HepG2 (cell line): ENCODE measurements around the gene CCNT2. TPM values are rescaled to one million over a fixed set of nuclear protein-coding genes. Genes with fewer than 3 reads are reported as not detected.

ENCODE experiments used
- HDAC1 ChIP-seq: sonication (generic); formaldehyde crosslinking; IDR thresholded peaks from 2 replicates; pipeline ENCODE4 v1.5.1; 2020; ENCODE audit warnings: mild to moderate bottlenecking, missing genetic modification reagents
- KDM4B ChIP-seq: sonication (generic); formaldehyde crosslinking; IDR thresholded peaks from 2 replicates; pipeline ENCODE4 v1.4.0; 2020; ENCODE audit warnings: missing genetic modification reagents
- MXD3 ChIP-seq: IDR thresholded peaks from 2 replicates; pipeline ENCODE4 v1.6.1; 2016; ENCODE audit warnings: mild to moderate bottlenecking, missing biosample characterization, missing genetic modification reagents
- PBX2 ChIP-seq: IDR thresholded peaks from 2 replicates; pipeline ENCODE4 v1.6.1; 2016; ENCODE audit warnings: control low read depth
- REXO4 ChIP-seq: sonication (generic); formaldehyde crosslinking; IDR thresholded peaks from 2 replicates; pipeline ENCODE4 v1.8.0; 2022; ENCODE audit warnings: missing genetic modification reagents, mild to moderate bottlenecking, borderline replicate concordance
- RFX3 ChIP-seq: IDR thresholded peaks from 2 replicates; pipeline ENCODE4 v1.6.1; 2016; ENCODE audit warnings: missing biosample characterization, missing genetic modification reagents
- SMAD9 ChIP-seq: sonication (generic); formaldehyde crosslinking; IDR thresholded peaks from 2 replicates; pipeline ENCODE4 v1.5.1; 2020; ENCODE audit warnings: mild to moderate bottlenecking, missing genetic modification reagents
- TP53 ChIP-seq: sonication (generic); formaldehyde crosslinking; conservative IDR thresholded peaks from 2 replicates; pipeline ENCODE4 v1.4.0; 2020; ENCODE audit warnings: missing genetic modification reagents
- XRCC5 ChIP-seq: fragments of 200-400 bp; formaldehyde crosslinking; optimal IDR thresholded peaks from 2 replicates; pipeline ENCODE3; 2017; ENCODE audit warnings: mild to moderate bottlenecking, low read length
- ZBED4 ChIP-seq: sonication (generic); formaldehyde crosslinking; IDR thresholded peaks from 2 replicates; pipeline ENCODE4 v1.4.0; 2020; ENCODE audit warnings: missing genetic modification reagents, borderline replicate concordance
- ZNF10 ChIP-seq: sonication (generic); formaldehyde crosslinking; IDR thresholded peaks from 2 replicates; pipeline ENCODE4 v1.4.0; 2020; ENCODE audit warnings: mild to moderate bottlenecking, low read depth, missing genetic modification reagents, borderline replicate concordance
- ZNF180 ChIP-seq: sonication (generic); formaldehyde crosslinking; IDR thresholded peaks from 2 replicates; pipeline ENCODE4 v1.4.0; 2020; ENCODE audit warnings: low read depth, missing genetic modification reagents, borderline replicate concordance
- ZNF446 ChIP-seq: sonication (generic); formaldehyde crosslinking; IDR thresholded peaks from 2 replicates; pipeline ENCODE4 v1.5.0; 2020; ENCODE audit warnings: mild to moderate bottlenecking, missing genetic modification reagents
- ZNF460 ChIP-seq: sonication (generic); formaldehyde crosslinking; IDR thresholded peaks from 2 replicates; pipeline ENCODE4 v1.5.1; 2020; ENCODE audit warnings: missing genetic modification reagents, mild to moderate bottlenecking, borderline replicate concordance
- ZNF589 ChIP-seq: sonication (generic); formaldehyde crosslinking; conservative IDR thresholded peaks from 2 replicates; pipeline ENCODE4 v1.8.0; 2022; ENCODE audit warnings: mild to moderate bottlenecking, moderate library complexity, missing genetic modification reagents
- ZNF749 ChIP-seq: sonication (generic); formaldehyde crosslinking; IDR thresholded peaks from 2 replicates; pipeline ENCODE4 v1.8.0; 2022; ENCODE audit warnings: mild to moderate bottlenecking, missing genetic modification reagents, moderate library complexity, borderline replicate concordance
- ZNF776 ChIP-seq: sonication (generic); formaldehyde crosslinking; IDR thresholded peaks from 2 replicates; pipeline ENCODE4 v1.4.0; 2020; ENCODE audit warnings: mild to moderate bottlenecking, missing genetic modification reagents
- ZNF883 ChIP-seq: sonication (generic); formaldehyde crosslinking; IDR thresholded peaks from 2 replicates; pipeline ENCODE4 v1.5.1; 2020; ENCODE audit warnings: mild to moderate bottlenecking, missing genetic modification reagents; ENCODE audit errors: not compliant biosample characterization
- polyA plus RNA-seq, 8 experiments: library from polyadenylated mRNA; depleted of rRNA in 3 of 8; stranded (reverse) in 7 of 8; unstranded in 1 of 8; fragments of >200 nt; fragmentation: Illumina TruSeq in 4 of 8; extraction: Trizol in 4 of 8; gene quantifications; 2 replicates each; pipeline versions ENCODE4 v1.2.1 to v1.2.3, GENCODE V29; 2011 to 2016; ENCODE audit warnings: low read depth in 4 of 8, missing spikeins in 1 of 8, mixed read lengths in 1 of 8; ENCODE audit not compliant: insufficient read depth in 1 of 8
- total RNA-seq, 5 experiments: library from RNA; depleted of rRNA; stranded (reverse); fragments of >200 nt; fragmentation: Illumina TruSeq; extraction: Trizol; gene quantifications; 2 replicates each; pipeline ENCODE4 v1.2.3, GENCODE V29; 2016; ENCODE audit warnings: low read depth in 1 of 5
- TF ChIP-seq, protein P1 (sequence below): sonication (generic); formaldehyde crosslinking; IDR thresholded peaks from 2 replicates; pipeline ENCODE4 v1.9.0; 2021; ENCODE audit warnings: missing genetic modification reagents, borderline replicate concordance
- TF ChIP-seq, protein P2 (sequence below): sonication (generic); formaldehyde crosslinking; IDR thresholded peaks from 2 replicates; pipeline ENCODE4 v1.4.0; 2020; ENCODE audit warnings: mild to moderate bottlenecking, missing genetic modification reagents
- TF ChIP-seq, protein P3 (sequence below): sonication (generic); formaldehyde crosslinking; IDR thresholded peaks from 2 replicates; pipeline ENCODE4 v1.4.0; 2020; ENCODE audit warnings: missing genetic modification reagents

CCNT2 gene
- total and polyA plus RNA-seq, 2 of the 13 experiments (the other 11 are each of a cell fraction or from before 2014, with no cell fraction given) = 22.1 to 34.4 TPM

DNA sequence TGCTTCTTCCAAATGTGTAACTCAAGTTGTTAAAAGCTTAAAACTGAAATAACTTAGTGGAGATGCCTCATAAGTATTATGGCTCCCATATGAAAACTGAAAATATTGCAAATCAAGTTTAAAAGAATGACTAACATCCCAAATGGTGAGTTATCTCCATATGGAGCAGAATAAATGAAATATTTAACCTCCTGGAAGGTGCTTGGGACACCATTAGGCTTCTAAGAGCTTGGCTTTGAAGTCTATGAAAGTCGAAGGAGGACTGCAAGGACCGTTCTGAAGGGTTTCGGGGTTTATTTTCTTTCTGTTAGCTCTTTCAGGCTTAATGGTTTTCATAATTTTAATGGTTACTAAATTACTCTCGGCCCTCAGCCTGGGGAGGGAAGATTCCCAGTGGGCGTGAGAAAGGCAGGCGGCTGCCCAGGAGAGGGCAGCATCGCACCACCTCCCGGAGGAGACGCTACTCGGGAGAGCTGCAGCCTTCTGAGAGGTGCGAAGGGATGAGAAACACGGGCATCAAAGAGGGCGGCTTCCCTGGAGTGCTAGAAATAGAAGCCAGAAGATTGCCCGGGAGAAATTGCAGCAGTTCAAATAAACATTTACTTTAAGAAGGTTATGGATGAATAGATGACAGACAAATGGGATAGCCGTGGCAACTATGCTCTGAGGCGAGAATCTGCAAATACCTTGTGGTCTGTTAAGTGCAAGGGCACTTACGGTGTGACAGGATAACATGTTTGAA is 85.6 kb downstream of the CCNT2 start (continued):
- TF ChIP-seq, protein P1, sequence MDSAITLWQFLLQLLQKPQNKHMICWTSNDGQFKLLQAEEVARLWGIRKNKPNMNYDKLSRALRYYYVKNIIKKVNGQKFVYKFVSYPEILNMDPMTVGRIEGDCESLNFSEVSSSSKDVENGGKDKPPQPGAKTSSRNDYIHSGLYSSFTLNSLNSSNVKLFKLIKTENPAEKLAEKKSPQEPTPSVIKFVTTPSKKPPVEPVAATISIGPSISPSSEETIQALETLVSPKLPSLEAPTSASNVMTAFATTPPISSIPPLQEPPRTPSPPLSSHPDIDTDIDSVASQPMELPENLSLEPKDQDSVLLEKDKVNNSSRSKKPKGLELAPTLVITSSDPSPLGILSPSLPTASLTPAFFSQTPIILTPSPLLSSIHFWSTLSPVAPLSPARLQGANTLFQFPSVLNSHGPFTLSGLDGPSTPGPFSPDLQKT (CRISPR knock-in tag) = no peak
- no peak for TF ChIP-seq ZNF749 (CRISPR knock-in tag)
- TF ChIP-seq ZNF589 (CRISPR knock-in tag) = no peak
- no peak for TF ChIP-seq RFX3 (CRISPR knock-in tag)
- no peak for TF ChIP-seq ZNF446 (CRISPR knock-in tag)
- TF ChIP-seq XRCC5 = peak; percentile 87
- TF ChIP-seq ZNF10 (CRISPR knock-in tag) = no peak
- TF ChIP-seq ZBED4 (CRISPR knock-in tag) = no peak
- no peak for TF ChIP-seq ZNF776 (CRISPR knock-in tag)
- TF ChIP-seq TP53 (CRISPR knock-in tag) = no peak
- TF ChIP-seq, protein P2, sequence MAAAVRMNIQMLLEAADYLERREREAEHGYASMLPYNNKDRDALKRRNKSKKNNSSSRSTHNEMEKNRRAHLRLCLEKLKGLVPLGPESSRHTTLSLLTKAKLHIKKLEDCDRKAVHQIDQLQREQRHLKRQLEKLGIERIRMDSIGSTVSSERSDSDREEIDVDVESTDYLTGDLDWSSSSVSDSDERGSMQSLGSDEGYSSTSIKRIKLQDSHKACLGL (CRISPR knock-in tag) = no peak
- no peak; the same call in 1 of the 2 replicates for TF ChIP-seq MXD3
- no peak for TF ChIP-seq ZNF180 (CRISPR knock-in tag)
- TF ChIP-seq ZNF460 = no peak
- no peak for TF ChIP-seq ZNF883 (CRISPR knock-in tag)
- no peak for TF ChIP-seq PBX2 (CRISPR knock-in tag)
- TF ChIP-seq, protein P3, sequence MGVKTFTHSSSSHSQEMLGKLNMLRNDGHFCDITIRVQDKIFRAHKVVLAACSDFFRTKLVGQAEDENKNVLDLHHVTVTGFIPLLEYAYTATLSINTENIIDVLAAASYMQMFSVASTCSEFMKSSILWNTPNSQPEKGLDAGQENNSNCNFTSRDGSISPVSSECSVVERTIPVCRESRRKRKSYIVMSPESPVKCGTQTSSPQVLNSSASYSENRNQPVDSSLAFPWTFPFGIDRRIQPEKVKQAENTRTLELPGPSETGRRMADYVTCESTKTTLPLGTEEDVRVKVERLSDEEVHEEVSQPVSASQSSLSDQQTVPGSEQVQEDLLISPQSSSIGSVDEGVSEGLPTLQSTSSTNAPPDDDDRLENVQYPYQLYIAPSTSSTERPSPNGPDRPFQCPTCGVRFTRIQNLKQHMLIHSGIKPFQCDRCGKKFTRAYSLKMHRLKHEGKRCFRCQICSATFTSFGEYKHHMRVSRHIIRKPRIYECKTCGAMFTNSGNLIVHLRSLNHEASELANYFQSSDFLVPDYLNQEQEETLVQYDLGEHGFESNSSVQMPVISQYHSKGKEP (CRISPR knock-in tag) = no peak
- TF ChIP-seq REXO4 = no peak
- no peak for TF ChIP-seq KDM4B (CRISPR knock-in tag)
- no peak for TF ChIP-seq SMAD9 (CRISPR knock-in tag)
- TF ChIP-seq HDAC1 (CRISPR knock-in tag) = no peak
